A549 (cell line): Measurements from ENCODE around the gene APP.

ENCODE experiments used
- CHD2 ChIP-seq: fragments of 150-350 bp; IDR thresholded peaks from 2 replicates; pipeline ENCODE4 v1.6.1; 2014; ENCODE audit warnings: low read length; ENCODE audit not compliant: partially characterized antibody
- EP300 ChIP-seq, 2 experiments: fragments of >200 bp; sonication (Bioruptor Twin); formaldehyde crosslinking; IDR thresholded peaks; 2 replicates in 1 of 2; 3 replicates in 1 of 2; pipeline ENCODE4 v1.6.1; 2016 to 2017
- ESRRA ChIP-seq: fragments of 150-350 bp; IDR thresholded peaks from 2 replicates; pipeline ENCODE4 v1.6.1; 2014; ENCODE audit warnings: mild to moderate bottlenecking, low read length, borderline replicate concordance
- TF ChIP-seq, protein P1 (sequence below): fragments of >200 bp; sonication (Bioruptor Twin); formaldehyde crosslinking; IDR thresholded peaks from 3 replicates; pipeline ENCODE4 v1.5.1; 2016

GRCh38 chr21:26157801-26158200, 12.8 kb downstream of the APP start:
- TF ChIP-seq EP300 (IDR thresholded peaks at IDR 0.05) = no peak
- no peak for TF ChIP-seq CHD2
- TF ChIP-seq, protein P1, sequence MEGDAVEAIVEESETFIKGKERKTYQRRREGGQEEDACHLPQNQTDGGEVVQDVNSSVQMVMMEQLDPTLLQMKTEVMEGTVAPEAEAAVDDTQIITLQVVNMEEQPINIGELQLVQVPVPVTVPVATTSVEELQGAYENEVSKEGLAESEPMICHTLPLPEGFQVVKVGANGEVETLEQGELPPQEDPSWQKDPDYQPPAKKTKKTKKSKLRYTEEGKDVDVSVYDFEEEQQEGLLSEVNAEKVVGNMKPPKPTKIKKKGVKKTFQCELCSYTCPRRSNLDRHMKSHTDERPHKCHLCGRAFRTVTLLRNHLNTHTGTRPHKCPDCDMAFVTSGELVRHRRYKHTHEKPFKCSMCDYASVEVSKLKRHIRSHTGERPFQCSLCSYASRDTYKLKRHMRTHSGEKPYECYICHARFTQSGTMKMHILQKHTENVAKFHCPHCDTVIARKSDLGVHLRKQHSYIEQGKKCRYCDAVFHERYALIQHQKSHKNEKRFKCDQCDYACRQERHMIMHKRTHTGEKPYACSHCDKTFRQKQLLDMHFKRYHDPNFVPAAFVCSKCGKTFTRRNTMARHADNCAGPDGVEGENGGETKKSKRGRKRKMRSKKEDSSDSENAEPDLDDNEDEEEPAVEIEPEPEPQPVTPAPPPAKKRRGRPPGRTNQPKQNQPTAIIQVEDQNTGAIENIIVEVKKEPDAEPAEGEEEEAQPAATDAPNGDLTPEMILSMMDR = no peak
- no peak for TF ChIP-seq ESRRA
